AG10803 (cell line): Measurements from ENCODE around the gene BARHL1.
A peak's percentile ranks its signal among the peaks of the same experiment; 100 is the strongest.

ENCODE experiments used
- DNase-seq: peaks from one replicate; pipeline ENCODE4 v3.0.0; 2010; ENCODE audit warnings: low read depth
- H3K4me3 ChIP-seq: 2 replicates; pipeline ENCODE4 v1.5.1; 2011; ENCODE audit warnings: mild to moderate bottlenecking, low read length, control low read depth
- TF ChIP-seq, protein P1 (sequence below): conservative IDR thresholded peaks from 2 replicates; pipeline ENCODE4 v1.5.1; 2011; ENCODE audit warnings: mild to moderate bottlenecking, low read length, control low read depth, inconsistent platforms

Gene BARHL1

DNA sequence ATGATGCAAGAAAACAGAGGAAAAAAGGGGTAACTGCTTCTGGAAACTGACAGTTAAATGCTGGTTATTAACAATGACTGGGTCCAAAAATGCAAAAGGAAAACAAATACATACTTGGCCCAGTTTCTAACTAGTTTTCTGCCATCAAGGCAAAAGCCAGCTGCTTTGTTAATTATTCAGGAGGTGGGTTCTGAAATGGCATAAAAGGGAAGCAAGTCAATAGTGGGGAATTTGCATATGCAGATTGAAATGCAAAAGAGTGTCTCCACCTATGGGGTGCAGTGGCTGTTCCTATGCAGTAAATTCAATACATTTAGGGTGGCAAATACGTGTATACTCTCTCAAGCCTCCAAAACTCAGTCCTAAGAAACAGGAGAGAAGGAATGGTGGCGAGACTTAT, 33.4 kb downstream of the BARHL1 start:
- DNase-seq: no peak
- TF ChIP-seq, protein P1, sequence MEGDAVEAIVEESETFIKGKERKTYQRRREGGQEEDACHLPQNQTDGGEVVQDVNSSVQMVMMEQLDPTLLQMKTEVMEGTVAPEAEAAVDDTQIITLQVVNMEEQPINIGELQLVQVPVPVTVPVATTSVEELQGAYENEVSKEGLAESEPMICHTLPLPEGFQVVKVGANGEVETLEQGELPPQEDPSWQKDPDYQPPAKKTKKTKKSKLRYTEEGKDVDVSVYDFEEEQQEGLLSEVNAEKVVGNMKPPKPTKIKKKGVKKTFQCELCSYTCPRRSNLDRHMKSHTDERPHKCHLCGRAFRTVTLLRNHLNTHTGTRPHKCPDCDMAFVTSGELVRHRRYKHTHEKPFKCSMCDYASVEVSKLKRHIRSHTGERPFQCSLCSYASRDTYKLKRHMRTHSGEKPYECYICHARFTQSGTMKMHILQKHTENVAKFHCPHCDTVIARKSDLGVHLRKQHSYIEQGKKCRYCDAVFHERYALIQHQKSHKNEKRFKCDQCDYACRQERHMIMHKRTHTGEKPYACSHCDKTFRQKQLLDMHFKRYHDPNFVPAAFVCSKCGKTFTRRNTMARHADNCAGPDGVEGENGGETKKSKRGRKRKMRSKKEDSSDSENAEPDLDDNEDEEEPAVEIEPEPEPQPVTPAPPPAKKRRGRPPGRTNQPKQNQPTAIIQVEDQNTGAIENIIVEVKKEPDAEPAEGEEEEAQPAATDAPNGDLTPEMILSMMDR: no peak

DNA sequence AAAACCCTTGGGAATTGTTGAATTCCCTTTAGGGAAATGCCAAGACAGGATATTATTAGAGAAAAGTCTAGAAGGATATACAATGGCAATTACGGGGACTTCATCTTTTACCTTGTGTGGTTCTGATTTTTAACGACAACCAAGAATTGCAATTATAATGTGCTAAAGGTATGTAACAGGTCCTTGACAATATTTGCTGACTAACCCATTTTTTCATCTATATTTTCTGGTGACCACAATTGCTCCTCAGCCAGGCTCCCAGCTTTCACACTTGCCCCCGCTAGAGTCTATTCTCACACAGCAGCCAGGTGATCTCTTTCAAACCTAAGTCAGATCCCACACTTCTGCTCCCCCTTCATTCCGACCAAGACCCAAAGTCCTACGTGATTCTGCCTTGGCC, 34.3 kb downstream of the BARHL1 start:
- DNase-seq: no peak
- H3K4me3 ChIP-seq: no peak overlapping the region
- TF ChIP-seq, protein P1: no peak

More for the DNA sequence above, 33.4 kb downstream of the BARHL1 start:
- no peak overlapping the region for H3K4me3 ChIP-seq

GRCh38 chr9:132622159-132622558, 39.8 kb downstream of the BARHL1 start:
- peak; percentile 34 for DNase-seq
- TF ChIP-seq, protein P1: no peak
- H3K4me3 ChIP-seq: no peak overlapping the region

DNA sequence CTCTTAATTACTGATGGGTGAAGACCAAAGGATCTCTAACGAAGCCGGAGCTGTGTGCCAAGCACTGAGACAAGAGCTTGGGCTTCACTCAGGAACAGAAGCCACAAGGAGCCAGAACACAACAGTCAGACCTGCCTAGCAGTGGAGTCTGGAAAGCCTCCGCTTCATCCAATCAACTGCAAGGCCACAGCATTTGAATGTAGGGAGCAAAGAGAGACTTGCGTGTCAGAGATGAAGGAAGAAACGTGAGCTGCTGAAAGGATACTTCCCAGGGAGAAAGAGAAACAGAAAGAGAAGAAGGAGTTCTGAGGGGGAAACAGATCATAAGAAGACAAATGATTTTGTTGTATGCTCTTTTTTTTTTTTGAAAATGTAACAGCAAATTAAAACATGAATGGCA, 43.9 kb downstream of the BARHL1 start:
- TF ChIP-seq, protein P1: no peak
- H3K4me3 ChIP-seq: no peak overlapping the region
- no peak for DNase-seq

- TF ChIP-seq, protein P1: no peak
- no peak for DNase-seq
- H3K4me3 ChIP-seq: no peak overlapping the region
These were observed 44.7 kb downstream of the BARHL1 start for GRCh38 chr9:132627106-132627505.

DNA sequence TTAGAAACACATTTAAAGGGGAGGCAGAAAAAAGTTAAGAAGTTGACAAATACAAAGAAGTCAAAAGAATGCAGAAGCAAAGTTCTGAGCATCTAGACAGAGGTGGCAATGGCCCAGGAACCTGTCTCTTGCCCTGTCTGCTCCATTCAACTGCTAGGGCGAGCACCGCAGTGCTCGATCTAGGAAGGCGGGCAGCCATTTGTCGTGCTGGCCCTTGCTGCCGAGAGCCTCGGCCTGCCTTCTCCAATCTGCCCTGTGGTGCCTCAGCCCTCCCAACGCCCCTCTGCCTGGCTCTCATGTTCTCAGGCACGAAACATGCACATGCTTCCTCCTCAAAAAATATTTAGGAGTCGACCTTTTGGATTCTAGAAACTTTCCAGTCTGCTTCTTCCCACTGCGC, 45.2 kb downstream of the BARHL1 start:
- H3K4me3 ChIP-seq: no peak overlapping the region
- TF ChIP-seq, protein P1: no peak
- no peak for DNase-seq

DNA sequence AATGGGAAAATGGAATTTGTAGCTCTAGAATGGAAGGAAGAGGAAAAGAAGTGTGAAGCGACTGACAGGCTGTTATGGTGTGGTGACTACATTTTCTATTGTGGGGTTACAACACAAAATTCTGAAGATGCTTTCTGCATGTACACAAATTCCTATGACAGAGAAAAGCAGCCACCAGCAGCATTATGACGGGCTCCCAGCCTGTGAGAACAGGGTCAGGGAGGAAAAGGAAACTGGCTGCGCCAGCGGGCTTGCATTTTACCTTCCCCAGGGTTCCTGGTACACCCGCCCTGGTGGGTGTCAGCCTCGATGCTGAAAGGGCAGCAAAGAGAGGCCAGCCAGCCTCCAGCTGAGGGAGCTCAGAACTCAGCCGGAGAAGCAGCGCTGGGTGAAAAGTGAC, 46.3 kb downstream of the BARHL1 start:
- DNase-seq: no peak
- TF ChIP-seq, protein P1: no peak
- H3K4me3 ChIP-seq: no peak overlapping the region
